HUES6 (cell line): ENCODE measurements around the gene RAF1.

Source experiments
- H3K27ac ChIP-seq: 2 replicates; pipeline ENCODE4 v1.7.0; 2013; ENCODE audit warnings: low read depth, mild to moderate bottlenecking, low read length, inconsistent platforms
- H3K27me3 ChIP-seq: 2 replicates; pipeline ENCODE4 v1.6.1; 2013; ENCODE audit warnings: low read length; ENCODE audit not compliant: control insufficient read depth, insufficient read depth
- H3K36me3 ChIP-seq: 2 replicates; pipeline ENCODE4 v1.6.1; 2013; ENCODE audit warnings: low read length; ENCODE audit not compliant: control insufficient read depth, insufficient read depth
- H3K4me1 ChIP-seq: 2 replicates; pipeline ENCODE4 v1.6.1; 2013; ENCODE audit warnings: low read length; ENCODE audit not compliant: control insufficient read depth, insufficient read depth
- H3K4me3 ChIP-seq: 2 replicates; pipeline ENCODE4 v1.5.1; 2013; ENCODE audit warnings: low read depth, low read length
- H3K9ac ChIP-seq: one replicate; pipeline ENCODE4 v1.6.1; 2013; ENCODE audit warnings: mild to moderate bottlenecking, low read length
- H3K9me3 ChIP-seq: 2 replicates; pipeline ENCODE4 v1.6.1; 2013; ENCODE audit warnings: low read depth, low read length; ENCODE audit not compliant: control insufficient read depth, insufficient read depth

Gene RAF1

GRCh38 chr3:12591997-12592715 lies 71.8 kb downstream of the RAF1 start:
- H3K9me3 ChIP-seq = no peaks in the 10 kb centered on the region
- H3K4me1 ChIP-seq = no peaks in the 10 kb centered on the region; the same call in 1 of the 2 replicates
- H3K4me3 ChIP-seq = no peak overlapping the region
- no peak overlapping the region for H3K9ac ChIP-seq
- no peaks in the 10 kb centered on the region for H3K27me3 ChIP-seq
- H3K27ac ChIP-seq = peak overlapping the region; percentile 16; the same call in 1 of the 2 replicates
- peaks cover 84% of the 10 kb centered on the region for H3K36me3 ChIP-seq

DNA sequence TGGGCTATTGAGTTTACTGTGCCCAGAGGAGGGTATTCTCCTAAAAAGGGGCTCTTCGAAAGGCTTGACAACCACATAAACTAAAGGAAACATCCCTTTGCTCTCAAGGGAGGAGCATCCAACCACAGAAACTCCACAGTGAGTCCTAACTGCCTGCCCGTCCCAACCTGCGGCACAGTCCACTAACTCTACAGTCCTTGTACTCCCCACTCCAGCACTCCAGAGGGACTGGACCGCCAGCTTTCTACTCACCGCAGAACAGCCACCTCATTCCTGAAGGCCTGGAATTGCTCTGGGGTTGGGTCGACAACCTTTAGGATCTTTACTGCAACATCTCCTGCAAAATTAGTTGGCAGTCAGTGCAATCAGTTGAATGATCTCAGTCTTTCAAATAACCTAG lies 72.5 kb downstream of the RAF1 start:
- no peaks in the 10 kb centered on the region for H3K27me3 ChIP-seq
- no peak overlapping the region for H3K4me3 ChIP-seq
- no peaks in the 10 kb centered on the region for H3K9me3 ChIP-seq
- no peak overlapping the region; the same call in 1 of the 2 replicates for H3K27ac ChIP-seq
- H3K4me1 ChIP-seq = no peaks in the 10 kb centered on the region; the same call in 1 of the 2 replicates
- H3K36me3 ChIP-seq = peaks cover 85% of the 10 kb centered on the region
- no peak overlapping the region for H3K9ac ChIP-seq

DNA sequence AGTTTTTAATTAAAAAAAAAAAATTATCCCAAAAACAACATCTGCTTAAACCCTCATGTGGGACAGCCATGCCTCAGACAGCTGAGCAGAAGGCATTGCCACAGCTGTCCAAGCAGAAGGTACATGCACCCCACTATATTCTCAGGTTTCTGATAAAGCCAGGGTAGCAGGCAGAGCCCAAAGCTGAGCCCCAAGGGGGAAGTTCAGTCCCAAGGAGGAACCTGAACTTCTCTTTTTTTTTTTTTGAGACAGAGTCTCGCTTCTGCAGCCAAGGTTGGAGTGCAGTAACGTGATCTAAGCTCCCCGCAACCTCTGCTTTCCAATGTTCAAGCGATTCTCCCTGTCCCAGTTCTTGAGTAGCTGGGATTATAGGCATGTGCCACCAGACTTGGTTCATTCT lies 73.8 kb downstream of the RAF1 start:
- H3K9me3 ChIP-seq = no peaks in the 10 kb centered on the region
- no peak overlapping the region for H3K27ac ChIP-seq
- H3K4me1 ChIP-seq = no peaks in the 10 kb centered on the region; the same call in 1 of the 2 replicates
- H3K36me3 ChIP-seq = peaks cover 86% of the 10 kb centered on the region
- H3K4me3 ChIP-seq = no peak overlapping the region
- no peaks in the 10 kb centered on the region for H3K27me3 ChIP-seq
- no peak overlapping the region for H3K9ac ChIP-seq

- H3K4me1 ChIP-seq = no peaks in the 10 kb centered on the region; the same call in 1 of the 2 replicates
- no peaks in the 10 kb centered on the region for H3K27me3 ChIP-seq
- H3K36me3 ChIP-seq = peaks cover 86% of the 10 kb centered on the region
- H3K9ac ChIP-seq = no peak overlapping the region
- H3K9me3 ChIP-seq = no peaks in the 10 kb centered on the region
- H3K4me3 ChIP-seq = no peak overlapping the region
- H3K27ac ChIP-seq = no peak overlapping the region
Measured at GRCh38 chr3:12588039-12589009, 75.6 kb downstream of the RAF1 start.

DNA sequence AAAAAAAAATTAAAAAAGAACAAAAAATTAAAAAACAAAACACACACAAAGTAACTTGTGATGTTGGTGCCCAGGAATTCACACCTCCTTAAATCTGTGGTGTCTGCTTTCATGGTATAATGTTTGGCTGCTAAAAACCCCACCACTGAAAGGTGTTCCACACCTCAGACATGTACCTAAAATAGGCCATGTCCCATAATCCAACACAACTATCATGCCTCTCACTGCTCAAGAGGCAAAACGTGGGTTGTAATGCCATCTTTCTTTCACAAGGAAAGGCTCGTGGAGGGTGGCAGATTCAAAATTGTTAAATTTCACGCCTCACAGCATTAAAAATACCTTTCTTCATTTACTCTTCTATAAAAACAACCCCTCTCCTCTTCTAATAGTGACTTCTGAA lies 77.5 kb downstream of the RAF1 start:
- H3K9ac ChIP-seq = no peak overlapping the region
- no peaks in the 10 kb centered on the region for H3K27me3 ChIP-seq
- H3K4me1 ChIP-seq = no peaks in the 10 kb centered on the region
- H3K27ac ChIP-seq = no peak overlapping the region
- no peak overlapping the region for H3K4me3 ChIP-seq
- H3K9me3 ChIP-seq = no peaks in the 10 kb centered on the region
- H3K36me3 ChIP-seq = peaks cover 94% of the 10 kb centered on the region

- Histone ChIP-seq H3K27me3 (no peaks in the 10 kb centered on the region), H3K9me3 (no peaks in the 10 kb centered on the region), H3K36me3 (peaks cover 94% of the 10 kb centered on the region), H3K27ac (no peak overlapping the region), H3K9ac (no peak overlapping the region), H3K4me1 (no peaks in the 10 kb centered on the region), H3K4me3 (no peak overlapping the region)
Measured at GRCh38 chr3:12585970-12586369, 77.9 kb downstream of the RAF1 start.

DNA sequence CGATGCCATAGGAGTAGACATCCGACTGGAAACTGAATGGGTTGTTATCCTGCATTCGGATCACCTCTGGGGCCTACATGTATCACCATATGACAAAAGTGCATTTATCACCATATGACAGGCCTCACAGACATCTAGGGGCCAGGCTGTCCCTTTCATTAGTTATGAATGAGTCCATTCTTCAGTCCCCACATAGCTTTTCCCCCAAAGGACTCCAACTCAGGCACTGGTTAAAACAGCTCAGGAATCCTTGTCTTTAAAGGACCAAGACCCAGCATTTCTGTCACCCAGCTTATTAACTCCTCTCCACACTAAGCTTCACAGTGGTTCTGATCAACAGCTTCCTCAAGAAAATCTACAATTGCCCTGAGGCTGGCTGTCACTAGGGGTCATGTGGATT lies 78.7 kb downstream of the RAF1 start:
- peaks cover 91% of the 10 kb centered on the region for H3K36me3 ChIP-seq
- H3K4me1 ChIP-seq = no peaks in the 10 kb centered on the region
- H3K27ac ChIP-seq = no peak overlapping the region
- no peaks in the 10 kb centered on the region for H3K27me3 ChIP-seq
- H3K9me3 ChIP-seq = no peaks in the 10 kb centered on the region
- no peak overlapping the region for H3K4me3 ChIP-seq
- no peak overlapping the region for H3K9ac ChIP-seq

DNA sequence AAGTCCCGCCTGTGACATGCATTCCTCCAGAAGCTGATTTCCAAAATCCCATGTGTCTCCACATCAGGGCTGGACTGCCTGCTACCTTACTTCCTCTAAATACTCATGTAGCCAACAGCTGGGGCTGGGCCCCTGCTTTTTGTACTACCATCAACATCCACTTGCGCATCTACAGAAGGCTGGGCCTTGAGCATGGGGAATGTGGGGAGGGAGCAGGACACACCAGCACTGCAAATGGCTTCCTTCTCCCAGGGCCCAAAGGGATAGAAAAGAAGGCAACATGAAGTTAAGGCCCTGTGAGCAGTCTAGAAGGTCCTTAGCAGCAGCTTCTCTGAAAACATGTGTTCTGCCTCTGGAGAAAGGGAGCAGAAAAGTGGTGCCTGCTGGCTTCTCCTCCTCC lies 79.8 kb downstream of the RAF1 start:
- no peak overlapping the region for H3K4me3 ChIP-seq
- H3K36me3 ChIP-seq = peaks cover 94% of the 10 kb centered on the region
- H3K9ac ChIP-seq = no peak overlapping the region
- H3K27me3 ChIP-seq = no peaks in the 10 kb centered on the region
- H3K27ac ChIP-seq = no peak overlapping the region
- H3K9me3 ChIP-seq = no peaks in the 10 kb centered on the region
- H3K4me1 ChIP-seq = no peaks in the 10 kb centered on the region

- Histone ChIP-seq H3K27ac (no peak overlapping the region), H3K36me3 (peaks cover 93% of the 10 kb centered on the region), H3K4me3 (no peak overlapping the region)
Measured at GRCh38 chr3:12583280-12583679, 80.6 kb downstream of the RAF1 start.

GRCh38 chr3:12582730-12583129 lies 81.2 kb downstream of the RAF1 start:
- H3K27me3 ChIP-seq = no peaks in the 10 kb centered on the region
- no peak overlapping the region for H3K27ac ChIP-seq
- H3K36me3 ChIP-seq = peaks cover 94% of the 10 kb centered on the region

More at GRCh38 chr3:12583280-12583679, 80.6 kb downstream of the RAF1 start:
- H3K4me1 ChIP-seq = no peaks in the 10 kb centered on the region
- no peaks in the 10 kb centered on the region for H3K27me3 ChIP-seq
- H3K9ac ChIP-seq = no peak overlapping the region
- H3K9me3 ChIP-seq = no peaks in the 10 kb centered on the region

DNA sequence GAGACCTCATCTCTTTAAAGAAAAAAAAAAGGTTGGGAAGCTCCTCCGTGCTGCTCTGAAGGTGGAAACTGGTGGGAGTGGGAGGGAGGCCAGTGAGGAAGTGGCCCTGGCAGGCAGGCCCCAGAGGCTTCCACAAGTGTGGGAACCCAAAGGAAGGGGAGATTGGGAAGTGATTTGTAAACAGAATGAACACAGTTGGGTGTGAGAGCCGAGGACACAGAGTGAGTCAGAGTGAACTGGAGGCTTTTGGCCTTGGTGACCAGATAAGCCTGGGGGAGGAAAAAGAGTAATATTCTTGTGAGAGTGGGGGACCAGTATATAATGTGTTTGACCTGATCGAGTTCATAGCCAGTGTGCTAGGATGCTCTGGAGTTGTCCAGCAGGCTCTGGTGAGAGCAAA lies 84.0 kb downstream of the RAF1 start:
- H3K27ac ChIP-seq = no peak overlapping the region

More at GRCh38 chr3:12582730-12583129, 81.2 kb downstream of the RAF1 start:
- Histone ChIP-seq H3K4me1 (no peaks in the 10 kb centered on the region), H3K4me3 (no peak overlapping the region), H3K9me3 (no peaks in the 10 kb centered on the region), H3K9ac (no peak overlapping the region)

More for the DNA sequence above, 84.0 kb downstream of the RAF1 start:
- Histone ChIP-seq H3K4me3 (no peak overlapping the region), H3K27me3 (no peaks in the 10 kb centered on the region), H3K9ac (no peak overlapping the region), H3K9me3 (no peaks in the 10 kb centered on the region), H3K4me1 (no peaks in the 10 kb centered on the region), H3K36me3 (peaks cover 94% of the 10 kb centered on the region)
